ENCODE measurements around the gene DLGAP1.

- TF ChIP-seq CTCF (IDR thresholded peaks at IDR 0.05 in 4 of 5, conservative IDR thresholded peaks at IDR 0.05 in 1 of 5), result no peak
- no peak for TF ChIP-seq POLR2A (IDR thresholded peaks at IDR 0.05)
Measured at GRCh38 chr18:4417714-4418113, 37.4 kb downstream of the DLGAP1 start.
